SKM-1 (cell line): Measurements from ENCODE around the gene PANX3.

ENCODE experiments used
- DNase-seq: peaks from one replicate; lab custom pipeline; 2025; ENCODE audit not compliant: unreplicated experiment; lab: John Stamatoyannopoulos, UW

Gene PANX3

GRCh38 chr11:124612567-124613246 lies 1.5 kb downstream of the PANX3 start:
- DNase-seq: no peak

- no peak for DNase-seq
These were observed 7.6 kb downstream of the PANX3 start for GRCh38 chr11:124618863-124619262.

GRCh38 chr11:124622531-124623451 lies 11.6 kb downstream of the PANX3 start, which contains the start of gene TBRG1:
Gene TBRG1, plus strand, starts transcription at chr11:124622864. Its CDS starts 220 bp downstream, at chr11:124623084.
- peak; percentile 74 for DNase-seq

GRCh38 chr11:124623861-124624525 lies 12.8 kb downstream of the PANX3 start:
- DNase-seq: no peak

- DNase-seq: no peak
These were observed 14.4 kb downstream of the PANX3 start for GRCh38 chr11:124625504-124626168.

- DNase-seq: no peak
These were observed 16.3 kb downstream of the PANX3 start for GRCh38 chr11:124627546-124627945.

- no peak for DNase-seq
These were observed 18.7 kb downstream of the PANX3 start for GRCh38 chr11:124629961-124630360.

GRCh38 chr11:124633355-124633754 lies 22.1 kb downstream of the PANX3 start:
- no peak for DNase-seq

- DNase-seq: no peak
These were observed 24.7 kb downstream of the PANX3 start for GRCh38 chr11:124635932-124636331.

- DNase-seq: no peak
These were observed 27.3 kb downstream of the PANX3 start for GRCh38 chr11:124638500-124638899.

GRCh38 chr11:124639186-124639585 lies 28.0 kb downstream of the PANX3 start:
- no peak for DNase-seq

- DNase-seq: no peak
These were observed 29.4 kb downstream of the PANX3 start for GRCh38 chr11:124640666-124641065.

GRCh38 chr11:124642628-124643027 lies 31.4 kb downstream of the PANX3 start:
- DNase-seq: no peak

- DNase-seq: no peak
These were observed 31.9 kb downstream of the PANX3 start for GRCh38 chr11:124643042-124643604.

GRCh38 chr11:124643605-124644425 lies 32.6 kb downstream of the PANX3 start:
- no peak for DNase-seq

GRCh38 chr11:124644426-124645280 lies 33.4 kb downstream of the PANX3 start:
- peak; percentile 54 for DNase-seq

GRCh38 chr11:124646148-124646547 lies 34.9 kb downstream of the PANX3 start:
- DNase-seq: no peak

- DNase-seq: no peak
These were observed 37.4 kb downstream of the PANX3 start for GRCh38 chr11:124648610-124649009.
